ENCODE results near the gene GPR160. TPM values are rescaled to one million over a fixed set of nuclear protein-coding genes. Genes with fewer than 3 reads are reported as not detected.

Gene GPR160
- total RNA-seq, 1 experiment from 2014 or later, result 9.9 TPM

DNA sequence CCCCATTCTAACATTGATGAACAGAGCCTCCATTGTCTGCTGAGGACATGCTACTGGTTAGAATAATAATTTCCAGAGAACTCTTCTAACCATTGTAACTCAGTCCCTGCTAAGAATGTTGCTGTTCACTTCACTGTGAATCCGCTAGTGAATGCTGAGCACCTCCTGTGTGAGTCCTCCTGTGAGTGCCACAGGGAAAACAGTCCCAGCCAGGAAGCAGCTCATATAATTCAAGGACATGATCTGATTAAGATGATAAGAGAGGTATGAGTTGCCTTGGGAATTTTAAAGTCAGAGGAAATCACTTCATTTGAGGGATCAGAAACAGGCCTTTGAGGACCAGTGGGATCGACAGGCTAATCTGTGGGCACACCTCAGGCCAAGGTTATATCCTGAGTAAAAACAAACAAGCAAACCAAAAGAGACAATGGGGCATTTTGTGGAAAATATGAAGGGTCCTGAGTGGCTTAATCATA, 33.9 kb upstream of the GPR160 start:
- H3K27me3 ChIP-seq (ENCODE audit: insufficient read depth, low read length), result no peaks in the 10 kb centered on the region
- H3K9me3 ChIP-seq (ENCODE audit: control insufficient read depth in 1 of 2, insufficient read depth in 1 of 2, low read depth in 1 of 2, low read length in 2 of 2), result no peaks in the 10 kb centered on the region
- intact Hi-C loops (cut with micrococcal nuclease), result no loop called here
- H4K20me1 ChIP-seq (ENCODE audit: insufficient read depth), result no peaks in the 10 kb centered on the region
- TF ChIP-seq, protein P1, sequence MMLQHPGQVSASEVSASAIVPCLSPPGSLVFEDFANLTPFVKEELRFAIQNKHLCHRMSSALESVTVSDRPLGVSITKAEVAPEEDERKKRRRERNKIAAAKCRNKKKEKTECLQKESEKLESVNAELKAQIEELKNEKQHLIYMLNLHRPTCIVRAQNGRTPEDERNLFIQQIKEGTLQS (IDR thresholded peaks at IDR 0.05), result no peak
- TF ChIP-seq POLR2AphosphoS5 (IDR thresholded peaks at IDR 0.05; ENCODE audit: low read depth, low read length) (no peak), CBX3 (IDR thresholded peaks at IDR 0.05; ENCODE audit: low read depth) (no peak), RAD21 (IDR thresholded peaks at IDR 0.05; ENCODE audit: low read depth) (no peak), EGR1 (IDR thresholded peaks at IDR 0.05; ENCODE audit: low read depth) (no peak), EZH2phosphoT487 (IDR thresholded peaks at IDR 0.05; ENCODE audit: borderline replicate concordance) (no peak), ELF1 (IDR thresholded peaks at IDR 0.05; ENCODE audit: borderline replicate concordance, low read depth) (no peak), ZFX (IDR thresholded peaks at IDR 0.05) (no peak), SP1 (IDR thresholded peaks at IDR 0.05; ENCODE audit: low read depth) (no peak), YY1 (IDR thresholded peaks at IDR 0.05; ENCODE audit: extremely low read depth, insufficient replicate concordance, low read depth, low read length) (no peak), CEBPB (IDR thresholded peaks at IDR 0.05; ENCODE audit: low read depth) (no peak), JUND (IDR thresholded peaks at IDR 0.05) (no peak), SIN3A (IDR thresholded peaks at IDR 0.05; ENCODE audit: low read depth) (no peak)
- TF ChIP-seq, protein P2, sequence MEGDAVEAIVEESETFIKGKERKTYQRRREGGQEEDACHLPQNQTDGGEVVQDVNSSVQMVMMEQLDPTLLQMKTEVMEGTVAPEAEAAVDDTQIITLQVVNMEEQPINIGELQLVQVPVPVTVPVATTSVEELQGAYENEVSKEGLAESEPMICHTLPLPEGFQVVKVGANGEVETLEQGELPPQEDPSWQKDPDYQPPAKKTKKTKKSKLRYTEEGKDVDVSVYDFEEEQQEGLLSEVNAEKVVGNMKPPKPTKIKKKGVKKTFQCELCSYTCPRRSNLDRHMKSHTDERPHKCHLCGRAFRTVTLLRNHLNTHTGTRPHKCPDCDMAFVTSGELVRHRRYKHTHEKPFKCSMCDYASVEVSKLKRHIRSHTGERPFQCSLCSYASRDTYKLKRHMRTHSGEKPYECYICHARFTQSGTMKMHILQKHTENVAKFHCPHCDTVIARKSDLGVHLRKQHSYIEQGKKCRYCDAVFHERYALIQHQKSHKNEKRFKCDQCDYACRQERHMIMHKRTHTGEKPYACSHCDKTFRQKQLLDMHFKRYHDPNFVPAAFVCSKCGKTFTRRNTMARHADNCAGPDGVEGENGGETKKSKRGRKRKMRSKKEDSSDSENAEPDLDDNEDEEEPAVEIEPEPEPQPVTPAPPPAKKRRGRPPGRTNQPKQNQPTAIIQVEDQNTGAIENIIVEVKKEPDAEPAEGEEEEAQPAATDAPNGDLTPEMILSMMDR (IDR thresholded peaks at IDR 0.05 in 2 of 3, conservative IDR thresholded peaks at IDR 0.05 in 1 of 3; ENCODE audit: borderline replicate concordance in 1 of 3, insufficient read depth in 1 of 3, low read depth in 2 of 3, low read length in 2 of 3), result no peak
- TF ChIP-seq, protein P3, sequence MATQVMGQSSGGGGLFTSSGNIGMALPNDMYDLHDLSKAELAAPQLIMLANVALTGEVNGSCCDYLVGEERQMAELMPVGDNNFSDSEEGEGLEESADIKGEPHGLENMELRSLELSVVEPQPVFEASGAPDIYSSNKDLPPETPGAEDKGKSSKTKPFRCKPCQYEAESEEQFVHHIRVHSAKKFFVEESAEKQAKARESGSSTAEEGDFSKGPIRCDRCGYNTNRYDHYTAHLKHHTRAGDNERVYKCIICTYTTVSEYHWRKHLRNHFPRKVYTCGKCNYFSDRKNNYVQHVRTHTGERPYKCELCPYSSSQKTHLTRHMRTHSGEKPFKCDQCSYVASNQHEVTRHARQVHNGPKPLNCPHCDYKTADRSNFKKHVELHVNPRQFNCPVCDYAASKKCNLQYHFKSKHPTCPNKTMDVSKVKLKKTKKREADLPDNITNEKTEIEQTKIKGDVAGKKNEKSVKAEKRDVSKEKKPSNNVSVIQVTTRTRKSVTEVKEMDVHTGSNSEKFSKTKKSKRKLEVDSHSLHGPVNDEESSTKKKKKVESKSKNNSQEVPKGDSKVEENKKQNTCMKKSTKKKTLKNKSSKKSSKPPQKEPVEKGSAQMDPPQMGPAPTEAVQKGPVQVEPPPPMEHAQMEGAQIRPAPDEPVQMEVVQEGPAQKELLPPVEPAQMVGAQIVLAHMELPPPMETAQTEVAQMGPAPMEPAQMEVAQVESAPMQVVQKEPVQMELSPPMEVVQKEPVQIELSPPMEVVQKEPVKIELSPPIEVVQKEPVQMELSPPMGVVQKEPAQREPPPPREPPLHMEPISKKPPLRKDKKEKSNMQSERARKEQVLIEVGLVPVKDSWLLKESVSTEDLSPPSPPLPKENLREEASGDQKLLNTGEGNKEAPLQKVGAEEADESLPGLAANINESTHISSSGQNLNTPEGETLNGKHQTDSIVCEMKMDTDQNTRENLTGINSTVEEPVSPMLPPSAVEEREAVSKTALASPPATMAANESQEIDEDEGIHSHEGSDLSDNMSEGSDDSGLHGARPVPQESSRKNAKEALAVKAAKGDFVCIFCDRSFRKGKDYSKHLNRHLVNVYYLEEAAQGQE (IDR thresholded peaks at IDR 0.05; ENCODE audit: low read depth), result no peak
- TF ChIP-seq, protein P4, sequence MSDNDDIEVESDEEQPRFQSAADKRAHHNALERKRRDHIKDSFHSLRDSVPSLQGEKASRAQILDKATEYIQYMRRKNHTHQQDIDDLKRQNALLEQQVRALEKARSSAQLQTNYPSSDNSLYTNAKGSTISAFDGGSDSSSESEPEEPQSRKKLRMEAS (IDR thresholded peaks at IDR 0.05), result no peak
- TF ChIP-seq, protein P5, sequence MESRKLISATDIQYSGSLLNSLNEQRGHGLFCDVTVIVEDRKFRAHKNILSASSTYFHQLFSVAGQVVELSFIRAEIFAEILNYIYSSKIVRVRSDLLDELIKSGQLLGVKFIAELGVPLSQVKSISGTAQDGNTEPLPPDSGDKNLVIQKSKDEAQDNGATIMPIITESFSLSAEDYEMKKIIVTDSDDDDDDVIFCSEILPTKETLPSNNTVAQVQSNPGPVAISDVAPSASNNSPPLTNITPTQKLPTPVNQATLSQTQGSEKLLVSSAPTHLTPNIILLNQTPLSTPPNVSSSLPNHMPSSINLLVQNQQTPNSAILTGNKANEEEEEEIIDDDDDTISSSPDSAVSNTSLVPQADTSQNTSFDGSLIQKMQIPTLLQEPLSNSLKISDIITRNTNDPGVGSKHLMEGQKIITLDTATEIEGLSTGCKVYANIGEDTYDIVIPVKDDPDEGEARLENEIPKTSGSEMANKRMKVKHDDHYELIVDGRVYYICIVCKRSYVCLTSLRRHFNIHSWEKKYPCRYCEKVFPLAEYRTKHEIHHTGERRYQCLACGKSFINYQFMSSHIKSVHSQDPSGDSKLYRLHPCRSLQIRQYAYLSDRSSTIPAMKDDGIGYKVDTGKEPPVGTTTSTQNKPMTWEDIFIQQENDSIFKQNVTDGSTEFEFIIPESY (IDR thresholded peaks at IDR 0.05; ENCODE audit: extremely low read depth, insufficient replicate concordance, low read length), result no peak
- no peaks in the 10 kb centered on the region for H3K4me1 ChIP-seq (ENCODE audit: control insufficient read depth in 1 of 2, insufficient read depth in 2 of 2, low read length in 2 of 2)
- ChIA-PET RAD21 (ENCODE audit: low non-redundant PET in 1 of 2, low total read pairs in 2 of 2, uncharacterized antibody in 2 of 2, unreplicated experiment in 2 of 2) (no interaction called here), POLR2A (no interaction called here), CTCF (no interaction called here)
- no peaks in the 10 kb centered on the region for H3K36me3 ChIP-seq (ENCODE audit: control insufficient read depth in 1 of 2, insufficient read depth in 2 of 2, low read length in 2 of 2)
- BruUV-seq (replicated peaks), result no TSS peak
- no peak overlapping the region for H3K4me3 ChIP-seq (replicated peaks in 1 of 2; ENCODE audit: low read depth in 1 of 2, low read length in 2 of 2)
- no peak overlapping the region for H2AFZ ChIP-seq (ENCODE audit: low read depth, low read length, poor library complexity, severe bottlenecking)
- no peak overlapping the region for H3K27ac ChIP-seq (ENCODE audit: low read depth, low read length)
- no peaks in the 10 kb centered on the region for H3K79me2 ChIP-seq (ENCODE audit: insufficient read depth, low read length)
- no peak overlapping the region for H3K9ac ChIP-seq (ENCODE audit: low read length)
- DNase-seq (ENCODE audit: low read depth, low spot score), result no peak
- ATAC-seq, result no peak
- no peaks in the 10 kb centered on the region for H3K9me2 ChIP-seq (ENCODE audit: insufficient read depth)
- H3K4me2 ChIP-seq (ENCODE audit: low read length), result no peak overlapping the region
